ENCODE results near the gene PLEKHO2. TPM values are rescaled to one million over a fixed set of nuclear protein-coding genes. Genes with fewer than 3 reads are reported as not detected.

Gene PLEKHO2
- total and polyA plus RNA-seq, 2 of the 13 experiments (the other 11 are each of a cell fraction or from before 2014, with no cell fraction given) = 3.8 to 4.8 TPM

GRCh38 chr15:64816452-64816851 lies 25.3 kb upstream of the PLEKHO2 start (continued):
- TF ChIP-seq ZNF281 (CRISPR knock-in tag; IDR thresholded peaks at IDR 0.05; ENCODE audit: borderline replicate concordance) (peak; percentile 49; the same call in 1 of the 2 replicates), RARA (CRISPR knock-in tag; IDR thresholded peaks at IDR 0.05) (peak; percentile 50), WIZ (CRISPR knock-in tag; IDR thresholded peaks at IDR 0.05) (0 out of 2 replicates have a peak, but pooled peaks have one; percentile 52), CTCF (CRISPR knock-in tag; IDR thresholded peaks at IDR 0.05) (peak; percentile 87), ZBTB7A (CRISPR knock-in tag; IDR thresholded peaks at IDR 0.05) (peak; percentile 63), ZBTB42 (CRISPR knock-in tag; IDR thresholded peaks at IDR 0.05) (no peak), ATF7 (IDR thresholded peaks at IDR 0.05) (no peak), ATF7 (CRISPR knock-in tag; IDR thresholded peaks at IDR 0.05) (no peak)
- TF ChIP-seq, protein P1, sequence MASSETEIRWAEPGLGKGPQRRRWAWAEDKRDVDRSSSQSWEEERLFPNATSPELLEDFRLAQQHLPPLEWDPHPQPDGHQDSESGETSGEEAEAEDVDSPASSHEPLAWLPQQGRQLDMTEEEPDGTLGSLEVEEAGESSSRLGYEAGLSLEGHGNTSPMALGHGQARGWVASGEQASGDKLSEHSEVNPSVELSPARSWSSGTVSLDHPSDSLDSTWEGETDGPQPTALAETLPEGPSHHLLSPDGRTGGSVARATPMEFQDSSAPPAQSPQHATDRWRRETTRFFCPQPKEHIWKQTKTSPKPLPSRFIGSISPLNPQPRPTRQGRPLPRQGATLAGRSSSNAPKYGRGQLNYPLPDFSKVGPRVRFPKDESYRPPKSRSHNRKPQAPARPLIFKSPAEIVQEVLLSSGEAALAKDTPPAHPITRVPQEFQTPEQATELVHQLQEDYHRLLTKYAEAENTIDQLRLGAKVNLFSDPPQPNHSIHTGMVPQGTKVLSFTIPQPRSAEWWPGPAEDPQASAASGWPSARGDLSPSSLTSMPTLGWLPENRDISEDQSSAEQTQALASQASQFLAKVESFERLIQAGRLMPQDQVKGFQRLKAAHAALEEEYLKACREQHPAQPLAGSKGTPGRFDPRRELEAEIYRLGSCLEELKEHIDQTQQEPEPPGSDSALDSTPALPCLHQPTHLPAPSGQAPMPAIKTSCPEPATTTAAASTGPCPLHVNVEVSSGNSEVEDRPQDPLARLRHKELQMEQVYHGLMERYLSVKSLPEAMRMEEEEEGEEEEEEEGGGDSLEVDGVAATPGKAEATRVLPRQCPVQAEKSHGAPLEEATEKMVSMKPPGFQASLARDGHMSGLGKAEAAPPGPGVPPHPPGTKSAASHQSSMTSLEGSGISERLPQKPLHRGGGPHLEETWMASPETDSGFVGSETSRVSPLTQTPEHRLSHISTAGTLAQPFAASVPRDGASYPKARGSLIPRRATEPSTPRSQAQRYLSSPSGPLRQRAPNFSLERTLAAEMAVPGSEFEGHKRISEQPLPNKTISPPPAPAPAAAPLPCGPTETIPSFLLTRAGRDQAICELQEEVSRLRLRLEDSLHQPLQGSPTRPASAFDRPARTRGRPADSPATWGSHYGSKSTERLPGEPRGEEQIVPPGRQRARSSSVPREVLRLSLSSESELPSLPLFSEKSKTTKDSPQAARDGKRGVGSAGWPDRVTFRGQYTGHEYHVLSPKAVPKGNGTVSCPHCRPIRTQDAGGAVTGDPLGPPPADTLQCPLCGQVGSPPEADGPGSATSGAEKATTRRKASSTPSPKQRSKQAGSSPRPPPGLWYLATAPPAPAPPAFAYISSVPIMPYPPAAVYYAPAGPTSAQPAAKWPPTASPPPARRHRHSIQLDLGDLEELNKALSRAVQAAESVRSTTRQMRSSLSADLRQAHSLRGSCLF (CRISPR knock-in tag; IDR thresholded peaks at IDR 0.05; ENCODE audit: borderline replicate concordance) = no peak
- TF ChIP-seq, protein P2, sequence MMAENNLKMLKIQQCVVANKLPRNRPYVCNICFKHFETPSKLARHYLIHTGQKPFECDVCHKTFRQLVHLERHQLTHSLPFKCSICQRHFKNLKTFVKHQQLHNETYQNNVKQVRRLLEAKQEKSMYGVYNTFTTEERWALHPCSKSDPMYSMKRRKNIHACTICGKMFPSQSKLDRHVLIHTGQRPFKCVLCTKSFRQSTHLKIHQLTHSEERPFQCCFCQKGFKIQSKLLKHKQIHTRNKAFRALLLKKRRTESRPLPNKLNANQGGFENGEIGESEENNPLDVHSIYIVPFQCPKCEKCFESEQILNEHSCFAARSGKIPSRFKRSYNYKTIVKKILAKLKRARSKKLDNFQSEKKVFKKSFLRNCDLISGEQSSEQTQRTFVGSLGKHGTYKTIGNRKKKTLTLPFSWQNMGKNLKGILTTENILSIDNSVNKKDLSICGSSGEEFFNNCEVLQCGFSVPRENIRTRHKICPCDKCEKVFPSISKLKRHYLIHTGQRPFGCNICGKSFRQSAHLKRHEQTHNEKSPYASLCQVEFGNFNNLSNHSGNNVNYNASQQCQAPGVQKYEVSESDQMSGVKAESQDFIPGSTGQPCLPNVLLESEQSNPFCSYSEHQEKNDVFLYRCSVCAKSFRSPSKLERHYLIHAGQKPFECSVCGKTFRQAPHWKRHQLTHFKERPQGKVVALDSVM (CRISPR knock-in tag; IDR thresholded peaks at IDR 0.05) = no peak
- TF ChIP-seq, protein P3, sequence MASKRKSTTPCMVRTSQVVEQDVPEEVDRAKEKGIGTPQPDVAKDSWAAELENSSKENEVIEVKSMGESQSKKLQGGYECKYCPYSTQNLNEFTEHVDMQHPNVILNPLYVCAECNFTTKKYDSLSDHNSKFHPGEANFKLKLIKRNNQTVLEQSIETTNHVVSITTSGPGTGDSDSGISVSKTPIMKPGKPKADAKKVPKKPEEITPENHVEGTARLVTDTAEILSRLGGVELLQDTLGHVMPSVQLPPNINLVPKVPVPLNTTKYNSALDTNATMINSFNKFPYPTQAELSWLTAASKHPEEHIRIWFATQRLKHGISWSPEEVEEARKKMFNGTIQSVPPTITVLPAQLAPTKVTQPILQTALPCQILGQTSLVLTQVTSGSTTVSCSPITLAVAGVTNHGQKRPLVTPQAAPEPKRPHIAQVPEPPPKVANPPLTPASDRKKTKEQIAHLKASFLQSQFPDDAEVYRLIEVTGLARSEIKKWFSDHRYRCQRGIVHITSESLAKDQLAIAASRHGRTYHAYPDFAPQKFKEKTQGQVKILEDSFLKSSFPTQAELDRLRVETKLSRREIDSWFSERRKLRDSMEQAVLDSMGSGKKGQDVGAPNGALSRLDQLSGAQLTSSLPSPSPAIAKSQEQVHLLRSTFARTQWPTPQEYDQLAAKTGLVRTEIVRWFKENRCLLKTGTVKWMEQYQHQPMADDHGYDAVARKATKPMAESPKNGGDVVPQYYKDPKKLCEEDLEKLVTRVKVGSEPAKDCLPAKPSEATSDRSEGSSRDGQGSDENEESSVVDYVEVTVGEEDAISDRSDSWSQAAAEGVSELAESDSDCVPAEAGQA (IDR thresholded peaks at IDR 0.05; ENCODE audit: low read depth) = 0 out of 2 replicates have a peak, but pooled peaks have one; percentile 26
- TF ChIP-seq, protein P3 (CRISPR knock-in tag; IDR thresholded peaks at IDR 0.05; ENCODE audit: borderline replicate concordance) = no peak
